ENCODE data around the gene HAO1. TPM values are rescaled to one million over a fixed set of nuclear protein-coding genes. Genes with fewer than 3 reads are reported as not detected.

HAO1 gene
- polyA plus RNA-seq, 1 of the 3 experiments (the other 2 are of a cell fraction): not detected

GRCh38 chr20:7930343-7930742 lies 9.9 kb downstream of the HAO1 start:
- H3K79me2 ChIP-seq (ENCODE audit: insufficient read depth): no peaks in the 10 kb centered on the region
- H3K9me3 ChIP-seq: no peaks in the 10 kb centered on the region
- no peak overlapping the region for H3K27ac ChIP-seq (ENCODE audit: low read depth in 2 of 2, low read length in 1 of 2)
- POLR2A ChIA-PET: no interaction called here
- H3K4me2 ChIP-seq: no peak overlapping the region
- CTCF ChIA-PET: interaction anchor here (1.2 to 3.6 kb wide), 2 partner anchors 113 to 792 kb away, joined by 4 to 20 read pairs; no protein-coding TSS in a partner anchor
- no peak overlapping the region for H3K9ac ChIP-seq
- H3K36me3 ChIP-seq (replicated peaks in 1 of 2; ENCODE audit: control insufficient read depth in 1 of 2, insufficient read depth in 2 of 2, low read length in 1 of 2): no peaks in the 10 kb centered on the region
- TF ChIP-seq USF1 (IDR thresholded peaks at IDR 0.05; ENCODE audit: borderline replicate concordance, low read depth) (no peak), EZH2phosphoT487 (IDR thresholded peaks at IDR 0.05; ENCODE audit: borderline replicate concordance, low read depth) (no peak), TEAD4 (IDR thresholded peaks at IDR 0.05; ENCODE audit: borderline replicate concordance, insufficient read depth) (no peak), SIN3A (IDR thresholded peaks at IDR 0.05; ENCODE audit: borderline replicate concordance, low read depth, low read length) (no peak), JUND (IDR thresholded peaks at IDR 0.05) (no peak), FOSL2 (IDR thresholded peaks at IDR 0.05; ENCODE audit: borderline replicate concordance, low read depth) (no peak), YY1 (IDR thresholded peaks at IDR 0.05; ENCODE audit: low read depth) (no peak)
- H3K4me3 ChIP-seq (ENCODE audit: low read depth in 2 of 2, low read length in 1 of 2): no peak overlapping the region
- H2AFZ ChIP-seq (ENCODE audit: low read depth): no peak overlapping the region
- H3F3A ChIP-seq (replicated peaks; ENCODE audit: insufficient read depth): no peaks in the 10 kb centered on the region
- H3K27me3 ChIP-seq (ENCODE audit: insufficient read depth): 0 out of 2 replicates have a peak, but pooled peaks cover 9% of the 10 kb centered on the region
- no peaks in the 10 kb centered on the region for H3K9me2 ChIP-seq
- H4K20me1 ChIP-seq (ENCODE audit: insufficient read depth): no peaks in the 10 kb centered on the region
- H3K4me1 ChIP-seq (ENCODE audit: control insufficient read depth in 1 of 2, insufficient read depth in 2 of 2, low read depth in 1 of 2, low read length in 1 of 2): no peaks in the 10 kb centered on the region
- no peak for DNase-seq

GRCh38 chr20:7926767-7927166 lies 13.5 kb downstream of the HAO1 start:
- no peaks in the 10 kb centered on the region for H3K36me3 ChIP-seq (replicated peaks in 1 of 2; ENCODE audit: control insufficient read depth in 1 of 2, insufficient read depth in 2 of 2, low read length in 1 of 2)

More at GRCh38 chr20:7926767-7927166, 13.5 kb downstream of the HAO1 start:
- no peaks in the 10 kb centered on the region for H4K20me1 ChIP-seq (ENCODE audit: insufficient read depth)
- ChIA-PET CTCF (interaction anchor here (0.6 to 2.6 kb wide), 6 partner anchors 10 to 795 kb away, joined by 3 to 12 read pairs (median 4); no protein-coding TSS in a partner anchor), POLR2A (no interaction called here)
- H3K9ac ChIP-seq: no peak overlapping the region
- no peak overlapping the region for H3K4me2 ChIP-seq
- no peak overlapping the region for H3K27ac ChIP-seq (ENCODE audit: low read depth in 2 of 2, low read length in 1 of 2)
- H3K4me1 ChIP-seq (ENCODE audit: control insufficient read depth in 1 of 2, insufficient read depth in 2 of 2, low read depth in 1 of 2, low read length in 1 of 2): peaks cover 0 to 11% of the 10 kb centered on the region in 2 experiments; a peak in 1 of 4 replicates
- peak; percentile 10 for DNase-seq
- no peaks in the 10 kb centered on the region for H3K9me2 ChIP-seq
- no peak overlapping the region for H3K4me3 ChIP-seq (ENCODE audit: low read depth in 2 of 2, low read length in 1 of 2)
- H2AFZ ChIP-seq (ENCODE audit: low read depth): no peak overlapping the region
- H3F3A ChIP-seq (replicated peaks; ENCODE audit: insufficient read depth): no peaks in the 10 kb centered on the region
- no peaks in the 10 kb centered on the region for H3K79me2 ChIP-seq (ENCODE audit: insufficient read depth)
- H3K27me3 ChIP-seq (ENCODE audit: insufficient read depth): 0 out of 2 replicates have a peak, but pooled peaks cover 9% of the 10 kb centered on the region
- TF ChIP-seq CTCF (IDR thresholded peaks at IDR 0.05) (peak; percentile 80), RAD21 (IDR thresholded peaks at IDR 0.05; ENCODE audit: low read length) (peak; percentile 72), MEF2A (IDR thresholded peaks at IDR 0.05; ENCODE audit: borderline replicate concordance, low read depth) (no peak), FOXM1 (IDR thresholded peaks at IDR 0.05; ENCODE audit: low read depth) (no peak), SMC3 (IDR thresholded peaks at IDR 0.05; ENCODE audit: low read depth, low read length) (0 out of 2 replicates have a peak, but pooled peaks have one; percentile 18), FOSL2 (IDR thresholded peaks at IDR 0.05; ENCODE audit: borderline replicate concordance, low read depth) (no peak)
- 18% methylated on average over 1 of the region's 1 CpG for WGBS (ENCODE audit: low lambda C conversion rate)
- H3K9me3 ChIP-seq: no peaks in the 10 kb centered on the region

Measured in SK-N-SH (cell line).